Keratinocyte (primary cell): Measurements from ENCODE around the gene ZNF862.

Experiments used
- CTCF ChIP-seq, 3 experiments: IDR thresholded peaks in 1 of 3; conservative IDR thresholded peaks in 1 of 3; optimal IDR thresholded peaks in 1 of 3; 2 replicates in 2 of 3; 3 replicates in 1 of 3; pipeline versions ENCODE3 to v1.5.1; 2011; ENCODE audit warnings: low read length in 3 of 3, mild to moderate bottlenecking in 3 of 3, moderate library complexity in 2 of 3, control low read depth in 1 of 3, inconsistent platforms in 1 of 3; ENCODE audit not compliant: insufficient read depth in 2 of 3; ENCODE audit errors: extremely low read depth in 1 of 3
- EZH2 ChIP-seq: IDR thresholded peaks from one replicate; pipeline ENCODE4 v1.6.1; 2012; ENCODE audit warnings: inconsistent platforms, mild to moderate bottlenecking, low read length, moderate library complexity

- TF ChIP-seq CTCF (optimal IDR thresholded peaks at IDR 0.05 in 1 of 3, IDR thresholded peaks at IDR 0.05 in 1 of 3, conservative IDR thresholded peaks at IDR 0.05 in 1 of 3; ENCODE audit: extremely low read depth in 1 of 3, insufficient read depth in 2 of 3, low read length in 3 of 3), result no peak
- no peak for TF ChIP-seq EZH2
These were observed 25.8 kb downstream of the ZNF862 start for GRCh38 chr7:149864023-149864422.
